ENCODE data around the gene EPB41L4A. TPM values are rescaled to one million over a fixed set of nuclear protein-coding genes. Genes with fewer than 3 reads are reported as not detected.

EPB41L4A gene
- total RNA-seq, 2 donors from 2014 or later = 7.7 to 9.9 TPM

DNA sequence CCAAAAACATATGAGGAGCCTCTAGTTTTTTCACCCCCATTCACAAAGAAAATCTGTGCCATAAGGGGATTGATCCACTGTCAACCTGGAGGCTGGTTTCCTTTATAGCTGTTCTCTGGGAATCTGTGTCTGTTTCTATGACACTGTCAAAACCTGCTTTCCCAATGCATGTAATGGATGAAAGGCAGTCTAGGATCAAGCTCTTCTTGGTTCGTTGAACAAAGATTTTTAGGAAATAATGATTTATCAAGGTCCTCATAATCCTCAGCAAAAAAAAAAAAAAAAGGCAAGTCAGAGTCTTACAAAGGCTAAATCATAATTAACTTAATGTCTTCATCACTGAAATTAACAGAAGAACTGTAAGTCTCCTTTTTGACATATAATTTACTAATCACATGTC lies 16.0 kb downstream of the EPB41L4A start:
- no peak overlapping the region for H3K27ac Mint-ChIP-seq
- peaks cover 21% of the 10 kb centered on the region for H3K4me1 Mint-ChIP-seq
- H3K9me3 Mint-ChIP-seq = peaks cover 7% of the 10 kb centered on the region
- H3K9ac ChIP-seq (ENCODE audit: extremely low read depth, low read length, poor library complexity, severe bottlenecking) = no peak overlapping the region
- DNase-seq = no peak
- TF ChIP-seq, protein P1, sequence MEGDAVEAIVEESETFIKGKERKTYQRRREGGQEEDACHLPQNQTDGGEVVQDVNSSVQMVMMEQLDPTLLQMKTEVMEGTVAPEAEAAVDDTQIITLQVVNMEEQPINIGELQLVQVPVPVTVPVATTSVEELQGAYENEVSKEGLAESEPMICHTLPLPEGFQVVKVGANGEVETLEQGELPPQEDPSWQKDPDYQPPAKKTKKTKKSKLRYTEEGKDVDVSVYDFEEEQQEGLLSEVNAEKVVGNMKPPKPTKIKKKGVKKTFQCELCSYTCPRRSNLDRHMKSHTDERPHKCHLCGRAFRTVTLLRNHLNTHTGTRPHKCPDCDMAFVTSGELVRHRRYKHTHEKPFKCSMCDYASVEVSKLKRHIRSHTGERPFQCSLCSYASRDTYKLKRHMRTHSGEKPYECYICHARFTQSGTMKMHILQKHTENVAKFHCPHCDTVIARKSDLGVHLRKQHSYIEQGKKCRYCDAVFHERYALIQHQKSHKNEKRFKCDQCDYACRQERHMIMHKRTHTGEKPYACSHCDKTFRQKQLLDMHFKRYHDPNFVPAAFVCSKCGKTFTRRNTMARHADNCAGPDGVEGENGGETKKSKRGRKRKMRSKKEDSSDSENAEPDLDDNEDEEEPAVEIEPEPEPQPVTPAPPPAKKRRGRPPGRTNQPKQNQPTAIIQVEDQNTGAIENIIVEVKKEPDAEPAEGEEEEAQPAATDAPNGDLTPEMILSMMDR (conservative IDR thresholded peaks at IDR 0.05) = no peak
- no peaks in the 10 kb centered on the region for H3K36me3 Mint-ChIP-seq (ENCODE audit: low read depth)
- no peaks in the 10 kb centered on the region for H3K9me3 ChIP-seq (ENCODE audit: control insufficient read depth, low read length)
- 91% methylated on average over 1 of the region's 1 CpG; no CpG with 5 or more reads in 1 of the 2 experiments for WGBS, 2 experiments (ENCODE audit: insufficient coverage in 1 of 2, insufficient read length in 1 of 2)
- H3K27ac ChIP-seq (ENCODE audit: low read depth, low read length) = no peak overlapping the region
- no peak overlapping the region for H3K4me3 Mint-ChIP-seq
- peaks cover 69% of the 10 kb centered on the region for H3K27me3 Mint-ChIP-seq (ENCODE audit: insufficient read depth)
- no peak overlapping the region for H3K4me3 ChIP-seq (ENCODE audit: low read length)
- H3K36me3 ChIP-seq (ENCODE audit: control insufficient read depth, insufficient read depth, low read length) = no peaks in the 10 kb centered on the region
- H3K27me3 ChIP-seq (ENCODE audit: control insufficient read depth, insufficient read depth, low read length, poor library complexity, severe bottlenecking) = no peaks in the 10 kb centered on the region
- H3K4me1 ChIP-seq (ENCODE audit: control insufficient read depth, insufficient read depth, low read length) = peaks cover 4% of the 10 kb centered on the region

DNA sequence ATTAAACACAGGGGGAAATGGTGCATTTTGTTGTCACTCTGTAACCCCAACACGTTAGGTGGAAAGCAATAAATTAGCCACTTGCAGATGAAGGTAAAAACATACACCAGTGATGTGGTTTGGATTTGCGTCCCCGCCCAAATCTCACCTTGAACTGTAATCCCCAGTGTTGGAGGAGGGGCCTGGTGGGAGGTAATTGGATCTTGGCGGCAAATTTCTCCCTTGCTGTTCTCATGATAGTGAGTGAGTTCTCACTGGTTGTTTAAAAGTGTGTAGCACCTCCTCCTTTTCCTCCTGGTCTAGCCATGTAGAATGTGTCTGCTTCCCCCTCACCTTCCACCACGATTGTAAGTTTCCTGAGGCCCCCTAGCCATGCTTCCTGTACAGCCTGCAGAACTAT lies 17.2 kb downstream of the EPB41L4A start:
- Histone ChIP-seq H3K4me3 (ENCODE audit: low read length) (no peak overlapping the region), H3K36me3 (ENCODE audit: control insufficient read depth, insufficient read depth, low read length) (no peaks in the 10 kb centered on the region), H3K27ac (ENCODE audit: low read depth, low read length) (no peak overlapping the region), H3K27me3 (ENCODE audit: control insufficient read depth, insufficient read depth, low read length, poor library complexity, severe bottlenecking) (no peaks in the 10 kb centered on the region), H3K9me3 (ENCODE audit: control insufficient read depth, low read length) (no peaks in the 10 kb centered on the region), H3K4me1 (ENCODE audit: control insufficient read depth, insufficient read depth, low read length) (peaks cover 4% of the 10 kb centered on the region), H3K9ac (ENCODE audit: extremely low read depth, low read length, poor library complexity, severe bottlenecking) (no peak overlapping the region)
- H3K27ac Mint-ChIP-seq = no peak overlapping the region
- H3K36me3 Mint-ChIP-seq (ENCODE audit: low read depth) = no peaks in the 10 kb centered on the region
- peak; percentile 53 for DNase-seq
- TF ChIP-seq, protein P1 (conservative IDR thresholded peaks at IDR 0.05) = no peak
- peaks cover 10% of the 10 kb centered on the region for H3K4me1 Mint-ChIP-seq
- 84 to 95% methylated on average over 4 to 5 of the region's 5 CpGs for WGBS, 2 experiments (ENCODE audit: insufficient coverage in 1 of 2, insufficient read length in 1 of 2)
- peaks cover 64% of the 10 kb centered on the region for H3K27me3 Mint-ChIP-seq (ENCODE audit: insufficient read depth)
- no peak overlapping the region for H3K4me3 Mint-ChIP-seq
- H3K9me3 Mint-ChIP-seq = peaks cover 7% of the 10 kb centered on the region

DNA sequence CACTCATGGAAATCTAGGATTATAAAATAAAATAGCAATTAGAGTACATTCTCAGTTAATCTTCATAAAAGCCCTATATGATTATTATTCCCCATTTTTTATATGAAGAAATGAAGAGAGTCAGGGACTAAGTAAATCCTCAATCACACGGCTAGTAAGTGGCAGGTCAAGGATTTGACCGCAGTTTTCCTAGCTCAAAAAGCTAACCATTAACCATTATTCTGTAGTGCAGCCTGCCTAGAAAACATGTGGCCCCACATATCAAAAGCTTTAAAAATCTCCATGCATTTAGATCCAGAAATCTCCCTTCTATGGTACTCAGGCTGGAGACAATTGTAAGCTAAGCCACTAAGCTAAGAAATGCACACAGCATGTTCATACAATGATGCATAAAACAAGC lies 21.4 kb downstream of the EPB41L4A start:
- Mint-ChIP-seq H3K27ac (no peak overlapping the region), H3K9me3 (peaks cover 7% of the 10 kb centered on the region), H3K4me1 (peaks cover 5% of the 10 kb centered on the region), H3K4me3 (no peak overlapping the region), H3K27me3 (ENCODE audit: insufficient read depth) (peaks cover 64% of the 10 kb centered on the region), H3K36me3 (ENCODE audit: low read depth) (no peaks in the 10 kb centered on the region)
- no peak overlapping the region for H3K4me3 ChIP-seq (ENCODE audit: low read length)
- no peaks in the 10 kb centered on the region for H3K36me3 ChIP-seq (ENCODE audit: control insufficient read depth, insufficient read depth, low read length)
- DNase-seq = no peak
- 96 to 100% methylated on average over 1 to 2 of the region's 2 CpGs for WGBS, 2 experiments (ENCODE audit: insufficient coverage in 1 of 2, insufficient read length in 1 of 2)
- H3K27me3 ChIP-seq (ENCODE audit: control insufficient read depth, insufficient read depth, low read length, poor library complexity, severe bottlenecking) = no peaks in the 10 kb centered on the region
- TF ChIP-seq, protein P1 (conservative IDR thresholded peaks at IDR 0.05) = no peak
- no peaks in the 10 kb centered on the region for H3K4me1 ChIP-seq (ENCODE audit: control insufficient read depth, insufficient read depth, low read length)
- no peak overlapping the region for H3K27ac ChIP-seq (ENCODE audit: low read depth, low read length)
- H3K9me3 ChIP-seq (ENCODE audit: control insufficient read depth, low read length) = no peaks in the 10 kb centered on the region
- no peak overlapping the region for H3K9ac ChIP-seq (ENCODE audit: extremely low read depth, low read length, poor library complexity, severe bottlenecking)

All from endodermal cell (in vitro differentiated cells).